Measurements from ENCODE around the gene TMPRSS9.
"Not testable (repeated sequence)": the region's sequence is repeated elsewhere in the genome, so short reads cannot be mapped to it uniquely, and the experiment has no call there.

TMPRSS9 gene

GRCh38 chr19:2394054-2394441 lies 34.0 kb downstream of the TMPRSS9 start:
- DNase-seq (ENCODE audit: low read depth), result no peak

- DNase-seq (ENCODE audit: low read depth), result no peak
Measured at GRCh38 chr19:2394442-2395292, 34.6 kb downstream of the TMPRSS9 start.

GRCh38 chr19:2395293-2395829 lies 35.3 kb downstream of the TMPRSS9 start:
- DNase-seq (ENCODE audit: low read depth), result not testable (repeated sequence)

- DNase-seq (ENCODE audit: low read depth), result not testable (repeated sequence)
Measured at GRCh38 chr19:2397173-2397572, 37.1 kb downstream of the TMPRSS9 start.

GRCh38 chr19:2398735-2399305 lies 38.8 kb downstream of the TMPRSS9 start:
- DNase-seq (ENCODE audit: low read depth), result no peak

- no peak for DNase-seq (ENCODE audit: low read depth)
Measured at GRCh38 chr19:2399582-2399981, 39.5 kb downstream of the TMPRSS9 start.

GRCh38 chr19:2408247-2408646 lies 48.2 kb downstream of the TMPRSS9 start:
- DNase-seq (ENCODE audit: low read depth), result no peak

GRCh38 chr19:2409352-2409912 lies 49.4 kb downstream of the TMPRSS9 start:
- DNase-seq (ENCODE audit: low read depth), result no peak

- no peak for DNase-seq (ENCODE audit: low read depth)
Measured at GRCh38 chr19:2410023-2410422, 50.0 kb downstream of the TMPRSS9 start.

GRCh38 chr19:2411709-2412108 lies 51.6 kb downstream of the TMPRSS9 start:
- no peak for DNase-seq (ENCODE audit: low read depth)

- DNase-seq (ENCODE audit: low read depth), result no peak
Measured at GRCh38 chr19:2412449-2412848, 52.4 kb downstream of the TMPRSS9 start.

- no peak for DNase-seq (ENCODE audit: low read depth)
Measured at GRCh38 chr19:2413159-2413558, 53.1 kb downstream of the TMPRSS9 start.

- DNase-seq (ENCODE audit: low read depth), result no peak
Measured at GRCh38 chr19:2413629-2414028, 53.6 kb downstream of the TMPRSS9 start.

GRCh38 chr19:2415281-2415972 lies 55.4 kb downstream of the TMPRSS9 start:
- no peak for DNase-seq (ENCODE audit: low read depth)

GRCh38 chr19:2415973-2416319 lies 55.9 kb downstream of the TMPRSS9 start:
- no peak for DNase-seq (ENCODE audit: low read depth)

GRCh38 chr19:2416321-2417097 lies 56.4 kb downstream of the TMPRSS9 start:
- DNase-seq (ENCODE audit: low read depth), result no peak

- DNase-seq (ENCODE audit: low read depth), result not testable (repeated sequence)
Measured at GRCh38 chr19:2417436-2417835, 57.4 kb downstream of the TMPRSS9 start.

- no peak for DNase-seq (ENCODE audit: low read depth)
Measured at GRCh38 chr19:2417881-2418406, 57.9 kb downstream of the TMPRSS9 start.

- no peak for DNase-seq (ENCODE audit: low read depth)
Measured at GRCh38 chr19:2419754-2420153, 59.7 kb downstream of the TMPRSS9 start.

GRCh38 chr19:2420490-2420889 lies 60.4 kb downstream of the TMPRSS9 start:
- DNase-seq (ENCODE audit: low read depth), result no peak

GRCh38 chr19:2421581-2422306 lies 61.7 kb downstream of the TMPRSS9 start:
- DNase-seq (ENCODE audit: low read depth), result no peak

Data from stromal cell of bone marrow (primary cell).